ENCODE data around the gene GNG2.
"Not testable (repeated sequence)": the region's sequence is repeated elsewhere in the genome, so short reads cannot be mapped to it uniquely, and the experiment has no call there.

Gene GNG2

GRCh38 chr14:51895375-51895774 lies 35.0 kb downstream of the GNG2 start:
- DNase-seq, result no peak

GRCh38 chr14:51897791-51898355 lies 37.5 kb downstream of the GNG2 start:
- no peak for DNase-seq

- no peak for DNase-seq
These were observed 41.1 kb downstream of the GNG2 start for GRCh38 chr14:51901475-51902024.

- not testable (repeated sequence) for DNase-seq
These were observed 45.3 kb downstream of the GNG2 start for GRCh38 chr14:51905656-51906121.

- no peak for DNase-seq
These were observed 47.7 kb downstream of the GNG2 start for GRCh38 chr14:51908086-51908485.

GRCh38 chr14:51912112-51912786 lies 51.8 kb downstream of the GNG2 start:
- no peak for DNase-seq

GRCh38 chr14:51914310-51914709 lies 53.9 kb downstream of the GNG2 start:
- no peak for DNase-seq

- no peak for DNase-seq
These were observed 56.8 kb downstream of the GNG2 start for GRCh38 chr14:51917193-51917592.

- no peak for DNase-seq
These were observed 60.6 kb downstream of the GNG2 start for GRCh38 chr14:51921026-51921425.

- DNase-seq, result peak; percentile 83
These were observed 62.2 kb downstream of the GNG2 start for GRCh38 chr14:51922624-51923023.

- DNase-seq, result no peak
These were observed 64.2 kb downstream of the GNG2 start for GRCh38 chr14:51924600-51924999.

- no peak for DNase-seq
These were observed 65.6 kb downstream of the GNG2 start for GRCh38 chr14:51925980-51926379.

GRCh38 chr14:51926449-51926848 lies 66.0 kb downstream of the GNG2 start:
- no peak for DNase-seq

GRCh38 chr14:51928568-51928967 lies 68.2 kb downstream of the GNG2 start:
- no peak for DNase-seq

- DNase-seq, result no peak
These were observed 68.8 kb downstream of the GNG2 start for GRCh38 chr14:51929166-51929565.

GRCh38 chr14:51929910-51930682 lies 69.7 kb downstream of the GNG2 start:
- DNase-seq, result no peak

- no peak for DNase-seq
These were observed 70.9 kb downstream of the GNG2 start for GRCh38 chr14:51931308-51931707.

- DNase-seq, result no peak
These were observed 72.8 kb downstream of the GNG2 start for GRCh38 chr14:51933191-51933590.

- no peak for DNase-seq
These were observed 77.7 kb downstream of the GNG2 start for GRCh38 chr14:51938137-51938536.

- DNase-seq, result no peak
These were observed 78.4 kb downstream of the GNG2 start for GRCh38 chr14:51938821-51939220.

GRCh38 chr14:51939226-51939625 lies 78.8 kb downstream of the GNG2 start:
- DNase-seq, result no peak

- DNase-seq, result no peak
These were observed 79.4 kb downstream of the GNG2 start for GRCh38 chr14:51939755-51940301.

- no peak for DNase-seq
These were observed 82.6 kb downstream of the GNG2 start for GRCh38 chr14:51942971-51943370.
